ENCODE data around the gene EIF5B. TPM values are rescaled to one million over a fixed set of nuclear protein-coding genes. Genes with fewer than 3 reads are reported as not detected.

EIF5B gene
- total and polyA plus RNA-seq, 9 donors = 19.8 to 60.6 (median 53.0) TPM

DNA sequence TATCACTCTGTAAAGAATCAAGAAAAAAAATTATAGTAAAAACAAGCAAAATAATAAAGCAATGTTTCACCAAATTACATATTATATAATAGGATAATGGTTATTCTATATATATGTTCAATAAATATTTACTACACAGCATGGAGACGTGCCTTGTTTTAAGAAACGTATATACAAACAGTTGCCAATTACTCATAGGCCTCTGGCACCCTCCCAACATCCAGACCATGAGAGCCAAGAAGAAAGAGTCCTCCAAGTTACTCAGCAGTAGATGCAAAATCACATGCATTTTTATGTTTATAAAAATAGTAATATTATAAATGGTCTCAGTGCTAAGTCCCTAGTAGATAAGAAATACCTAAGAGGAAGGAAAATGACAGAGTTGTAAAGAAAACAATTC lies 87.8 kb downstream of the EIF5B start:
- H3K27ac ChIP-seq (ENCODE audit: low read length) = no peak overlapping the region
- peaks cover 2% of the 10 kb centered on the region for H3K4me1 ChIP-seq (ENCODE audit: control insufficient read depth, insufficient read depth, low read length)
- peaks cover 34% of the 10 kb centered on the region for H3K36me3 ChIP-seq (ENCODE audit: control insufficient read depth, insufficient read depth, low read length)
- DNase-seq = peak; percentile 71
- H3K4me3 ChIP-seq (ENCODE audit: low read length) = no peak overlapping the region
- no peaks in the 10 kb centered on the region for H3K9me3 ChIP-seq (replicated peaks; ENCODE audit: control insufficient read depth, low read depth, low read length)
- WGBS (ENCODE audit: insufficient coverage) = no CpG with 5 or more reads among the region's 2 CpGs
- H3K27me3 ChIP-seq (ENCODE audit: control insufficient read depth, insufficient read depth, low read length) = no peaks in the 10 kb centered on the region

DNA sequence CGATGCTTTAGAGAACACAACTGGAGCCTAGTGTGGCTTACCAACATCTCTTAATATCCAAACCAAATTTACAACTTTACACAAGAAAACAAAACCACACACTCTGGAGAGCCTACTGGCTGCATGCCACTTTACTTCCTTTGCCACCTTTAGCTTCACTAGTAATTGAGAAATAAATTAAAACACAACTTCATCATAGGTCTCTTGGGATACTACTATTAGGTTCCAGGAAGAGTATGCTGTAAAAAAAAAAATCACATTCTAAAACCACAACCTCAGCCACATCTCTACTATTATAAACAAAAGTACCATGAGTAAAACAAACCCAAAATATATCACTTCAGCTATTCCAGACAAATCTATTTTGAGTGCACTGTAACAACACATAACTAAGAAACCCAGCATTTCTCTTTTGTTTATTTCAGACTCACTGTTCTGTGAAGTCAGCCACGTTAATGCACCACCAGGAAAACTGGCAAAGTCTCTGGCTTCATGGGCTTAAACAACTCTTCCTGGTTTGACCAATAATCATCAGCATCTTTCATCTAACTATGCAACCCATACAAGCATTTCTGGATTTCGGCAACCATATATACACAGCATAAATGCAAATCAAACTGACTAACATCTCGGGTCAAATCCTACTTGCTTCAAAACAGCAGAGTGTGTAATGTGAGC lies 93.6 kb downstream of the EIF5B start:
- no peaks in the 10 kb centered on the region for H3K27me3 ChIP-seq (ENCODE audit: control insufficient read depth, insufficient read depth, low read length)
- peaks cover 16% of the 10 kb centered on the region for H3K36me3 ChIP-seq (ENCODE audit: control insufficient read depth, insufficient read depth, low read length)
- no peaks in the 10 kb centered on the region for H3K9me3 ChIP-seq (replicated peaks; ENCODE audit: control insufficient read depth, low read depth, low read length)
- 33% methylated on average over 1 of the region's 4 CpGs for WGBS (ENCODE audit: insufficient coverage)
- peaks cover 3% of the 10 kb centered on the region for H3K4me1 ChIP-seq (ENCODE audit: control insufficient read depth, insufficient read depth, low read length)
- H3K4me3 ChIP-seq (ENCODE audit: low read length) = no peak overlapping the region
- DNase-seq = no peak
- no peak overlapping the region for H3K27ac ChIP-seq (ENCODE audit: low read length)

DNA sequence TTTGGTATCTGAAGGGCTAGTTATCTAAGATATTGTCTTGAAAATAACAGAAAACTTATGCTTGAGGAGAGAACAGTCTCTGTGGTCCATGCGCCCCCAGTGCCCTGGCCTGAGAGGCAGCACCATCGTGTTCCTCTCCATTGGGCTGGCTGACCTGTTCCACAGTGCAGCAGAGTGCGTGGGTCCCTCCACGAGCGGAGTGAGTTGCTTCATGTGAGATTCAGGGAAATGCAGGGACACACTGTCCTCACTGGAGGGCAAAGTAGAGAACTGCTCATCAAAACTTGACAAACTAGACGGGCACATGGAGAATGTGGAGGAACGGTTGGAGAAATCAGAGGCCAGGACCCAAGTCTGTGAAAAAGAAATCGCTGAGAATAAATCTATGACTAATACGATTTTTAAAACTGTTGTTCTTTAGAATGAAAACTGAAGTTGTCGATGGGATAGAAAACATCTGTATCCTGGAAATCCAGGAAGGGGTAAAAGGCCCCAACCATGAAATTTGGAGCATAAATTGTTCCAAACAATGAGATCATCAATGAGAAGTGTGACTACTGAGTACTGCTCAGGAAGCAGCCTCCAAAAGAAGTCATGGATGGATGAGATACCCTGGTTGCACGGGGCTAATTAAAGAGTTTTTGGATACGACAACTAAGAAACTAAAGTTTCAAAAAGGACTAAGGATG lies 94.5 kb downstream of the EIF5B start:
- WGBS (ENCODE audit: insufficient coverage) = 89% methylated on average over 9 of the region's 12 CpGs
- peaks cover 3% of the 10 kb centered on the region for H3K4me1 ChIP-seq (ENCODE audit: control insufficient read depth, insufficient read depth, low read length)
- no peak for DNase-seq
- H3K4me3 ChIP-seq (ENCODE audit: low read length) = no peak overlapping the region
- H3K9me3 ChIP-seq (replicated peaks; ENCODE audit: control insufficient read depth, low read depth, low read length) = no peaks in the 10 kb centered on the region
- H3K27ac ChIP-seq (ENCODE audit: low read length) = no peak overlapping the region
- no peaks in the 10 kb centered on the region for H3K27me3 ChIP-seq (ENCODE audit: control insufficient read depth, insufficient read depth, low read length)
- H3K36me3 ChIP-seq (ENCODE audit: control insufficient read depth, insufficient read depth, low read length) = peaks cover 15% of the 10 kb centered on the region

DNA sequence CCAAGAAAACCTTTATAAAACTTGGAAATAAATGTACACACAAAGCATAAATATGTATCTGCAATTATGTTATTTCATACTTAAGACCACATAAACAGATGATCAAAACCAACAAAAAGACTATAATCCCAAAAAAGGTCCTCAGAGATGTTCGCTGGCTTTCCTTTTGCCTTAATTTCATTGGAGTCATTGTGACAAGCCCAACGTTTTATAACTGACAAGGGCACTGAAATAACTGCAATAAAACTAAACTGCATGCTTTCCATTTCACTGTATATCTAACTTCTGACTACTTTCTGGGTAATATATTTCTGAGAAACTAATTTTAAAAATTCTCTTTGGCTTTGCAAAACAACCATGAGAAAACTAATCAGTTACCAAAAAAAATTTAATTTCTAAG lies 96.2 kb downstream of the EIF5B start:
- no peaks in the 10 kb centered on the region for H3K9me3 ChIP-seq (replicated peaks; ENCODE audit: control insufficient read depth, low read depth, low read length)
- peaks cover 13% of the 10 kb centered on the region for H3K36me3 ChIP-seq (ENCODE audit: control insufficient read depth, insufficient read depth, low read length)
- 86% methylated on average over 1 of the region's 2 CpGs for WGBS (ENCODE audit: insufficient coverage)
- no peaks in the 10 kb centered on the region for H3K27me3 ChIP-seq (ENCODE audit: control insufficient read depth, insufficient read depth, low read length)
- no peak overlapping the region for H3K4me3 ChIP-seq (ENCODE audit: low read length)
- no peak for DNase-seq
- H3K27ac ChIP-seq (ENCODE audit: low read length) = no peak overlapping the region
- H3K4me1 ChIP-seq (ENCODE audit: control insufficient read depth, insufficient read depth, low read length) = peaks cover 3% of the 10 kb centered on the region

DNA sequence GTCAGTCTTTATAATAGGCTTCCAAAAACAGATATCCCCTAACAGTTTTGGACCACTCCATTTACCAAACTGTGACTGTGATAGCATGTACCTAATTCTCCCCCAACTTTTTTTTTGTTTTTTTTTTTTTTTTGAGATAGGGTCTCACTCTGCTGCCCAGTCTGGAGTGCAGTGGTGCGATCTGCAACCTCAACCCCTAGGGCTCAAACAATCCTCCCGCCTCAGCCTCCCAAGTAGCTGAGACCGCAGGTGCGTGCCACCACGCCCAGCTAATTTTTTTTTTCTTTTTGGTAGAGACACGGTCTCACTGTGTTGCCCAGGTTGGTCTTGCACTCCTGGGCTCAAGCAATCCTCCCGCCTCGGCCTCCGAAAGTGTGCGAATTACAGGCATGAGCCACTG lies 99.7 kb downstream of the EIF5B start:
- H3K4me1 ChIP-seq (ENCODE audit: control insufficient read depth, insufficient read depth, low read length) = no peaks in the 10 kb centered on the region
- 96% methylated on average over 10 of the region's 10 CpGs for WGBS (ENCODE audit: insufficient coverage)
- no peaks in the 10 kb centered on the region for H3K9me3 ChIP-seq (replicated peaks; ENCODE audit: control insufficient read depth, low read depth, low read length)
- H3K27ac ChIP-seq (ENCODE audit: low read length) = no peak overlapping the region
- no peak overlapping the region for H3K4me3 ChIP-seq (ENCODE audit: low read length)
- peaks cover 11% of the 10 kb centered on the region for H3K36me3 ChIP-seq (ENCODE audit: control insufficient read depth, insufficient read depth, low read length)
- DNase-seq = no peak
- no peaks in the 10 kb centered on the region for H3K27me3 ChIP-seq (ENCODE audit: control insufficient read depth, insufficient read depth, low read length)

DNA sequence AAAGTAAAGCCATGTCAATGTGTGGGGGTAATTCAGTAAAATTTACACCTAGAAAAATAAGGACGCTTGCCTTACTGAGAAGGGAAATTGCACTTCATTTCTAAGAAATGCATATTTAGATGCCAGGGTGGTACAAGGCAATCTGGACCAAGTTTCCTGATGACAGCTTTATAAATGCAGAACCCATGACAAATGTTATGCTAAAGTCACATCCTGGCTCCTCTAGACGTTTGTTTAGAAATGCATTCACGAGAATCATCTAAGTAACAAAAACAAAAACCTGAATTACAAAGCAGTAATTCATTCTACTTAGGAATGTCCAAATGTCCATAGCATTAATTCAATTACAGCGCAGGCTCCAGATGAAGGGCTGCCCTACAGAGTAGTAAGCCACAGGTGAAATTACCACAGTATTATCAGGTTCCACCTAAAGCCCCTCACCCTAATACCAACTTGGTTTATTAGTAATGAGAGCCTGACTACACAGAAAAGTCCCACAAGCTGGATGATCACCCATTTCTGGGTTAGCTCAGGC lies 102.8 kb downstream of the EIF5B start:
- Histone ChIP-seq H3K36me3 (ENCODE audit: control insufficient read depth, insufficient read depth, low read length) (peaks cover 15% of the 10 kb centered on the region), H3K27me3 (ENCODE audit: control insufficient read depth, insufficient read depth, low read length) (no peaks in the 10 kb centered on the region), H3K27ac (ENCODE audit: low read length) (no peak overlapping the region), H3K4me1 (ENCODE audit: control insufficient read depth, insufficient read depth, low read length) (no peaks in the 10 kb centered on the region), H3K4me3 (ENCODE audit: low read length) (no peak overlapping the region), H3K9me3 (replicated peaks; ENCODE audit: control insufficient read depth, low read depth, low read length) (no peaks in the 10 kb centered on the region)
- no peak for DNase-seq
- WGBS (ENCODE audit: insufficient coverage) = 61% methylated on average over 2 of the region's 4 CpGs

DNA sequence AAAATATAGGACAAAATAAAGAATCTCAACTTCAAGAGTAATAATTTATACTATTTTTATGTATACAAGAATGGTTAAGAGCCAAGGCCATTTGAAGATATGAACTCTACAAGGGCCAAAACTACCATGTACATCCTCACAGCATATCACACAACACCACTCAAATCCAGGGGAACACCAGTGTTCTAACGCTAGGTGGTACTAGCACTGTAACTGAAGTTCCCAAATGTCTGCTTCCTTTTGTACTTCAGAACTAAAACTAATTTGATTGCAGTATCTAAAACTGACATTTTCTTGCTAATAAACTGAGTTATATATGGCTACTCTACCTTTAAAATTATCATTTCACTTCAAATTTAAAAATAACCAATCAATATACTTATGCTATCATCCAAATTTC lies 105.6 kb downstream of the EIF5B start:
- no peaks in the 10 kb centered on the region for H3K9me3 ChIP-seq (replicated peaks; ENCODE audit: control insufficient read depth, low read depth, low read length)
- H3K27me3 ChIP-seq (ENCODE audit: control insufficient read depth, insufficient read depth, low read length) = no peaks in the 10 kb centered on the region
- peak; percentile 16 for DNase-seq
- no peak overlapping the region for H3K27ac ChIP-seq (ENCODE audit: low read length)
- peaks cover 20% of the 10 kb centered on the region for H3K36me3 ChIP-seq (ENCODE audit: control insufficient read depth, insufficient read depth, low read length)
- no peak overlapping the region for H3K4me3 ChIP-seq (ENCODE audit: low read length)
- H3K4me1 ChIP-seq (ENCODE audit: control insufficient read depth, insufficient read depth, low read length) = no peaks in the 10 kb centered on the region
- WGBS (ENCODE audit: insufficient coverage) = no CpG with 5 or more reads among the region's 1 CpG

DNA sequence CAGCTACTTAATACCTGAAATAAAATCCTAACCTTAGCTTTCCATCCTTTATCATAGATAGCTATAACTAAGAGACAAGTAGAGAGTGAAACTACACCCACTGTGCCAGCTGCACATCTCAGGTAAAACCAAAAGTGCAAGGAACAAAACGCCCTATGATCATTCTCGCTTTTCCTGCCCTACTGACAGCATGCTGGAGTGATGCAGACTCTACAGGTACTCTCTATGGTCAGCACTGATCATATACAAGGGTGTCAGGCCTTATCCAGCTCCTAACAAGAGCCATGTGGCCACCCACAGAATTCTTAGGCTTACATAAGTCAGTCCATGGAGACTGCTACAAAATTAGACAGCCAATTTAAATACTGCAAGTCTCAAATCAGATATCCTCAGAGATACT lies 107.0 kb downstream of the EIF5B start:
- WGBS (ENCODE audit: insufficient coverage) = 93% methylated on average over 2 of the region's 2 CpGs
- H3K36me3 ChIP-seq (ENCODE audit: control insufficient read depth, insufficient read depth, low read length) = peaks cover 22% of the 10 kb centered on the region
- H3K9me3 ChIP-seq (replicated peaks; ENCODE audit: control insufficient read depth, low read depth, low read length) = no peaks in the 10 kb centered on the region
- H3K27me3 ChIP-seq (ENCODE audit: control insufficient read depth, insufficient read depth, low read length) = no peaks in the 10 kb centered on the region
- no peak overlapping the region for H3K27ac ChIP-seq (ENCODE audit: low read length)
- no peak overlapping the region for H3K4me3 ChIP-seq (ENCODE audit: low read length)
- H3K4me1 ChIP-seq (ENCODE audit: control insufficient read depth, insufficient read depth, low read length) = no peaks in the 10 kb centered on the region
- DNase-seq = no peak

DNA sequence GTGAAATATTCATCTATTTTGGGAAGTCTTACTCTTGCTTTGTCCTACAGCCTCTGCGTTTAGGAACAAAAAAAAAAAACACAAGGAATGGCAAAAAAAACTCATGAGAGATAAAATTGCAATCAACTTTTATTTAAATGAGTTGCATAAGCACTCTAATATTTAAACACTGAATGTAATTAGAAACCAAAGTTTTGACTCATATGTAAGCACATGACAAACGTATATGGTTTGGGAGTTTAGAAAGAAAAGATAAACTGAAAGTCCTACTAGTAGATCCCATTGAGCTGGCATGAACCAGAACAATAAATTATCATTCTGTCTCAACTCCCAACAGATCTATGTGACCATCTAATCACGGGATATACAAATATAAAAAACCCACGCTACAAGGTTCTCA lies 107.9 kb downstream of the EIF5B start:
- H3K4me1 ChIP-seq (ENCODE audit: control insufficient read depth, insufficient read depth, low read length) = no peaks in the 10 kb centered on the region
- no peak overlapping the region for H3K4me3 ChIP-seq (ENCODE audit: low read length)
- no CpG with 5 or more reads among the region's 4 CpGs for WGBS (ENCODE audit: insufficient coverage)
- H3K36me3 ChIP-seq (ENCODE audit: control insufficient read depth, insufficient read depth, low read length) = peaks cover 22% of the 10 kb centered on the region
- no peak overlapping the region for H3K27ac ChIP-seq (ENCODE audit: low read length)
- H3K9me3 ChIP-seq (replicated peaks; ENCODE audit: control insufficient read depth, low read depth, low read length) = no peaks in the 10 kb centered on the region
- H3K27me3 ChIP-seq (ENCODE audit: control insufficient read depth, insufficient read depth, low read length) = no peaks in the 10 kb centered on the region
- no peak for DNase-seq

DNA sequence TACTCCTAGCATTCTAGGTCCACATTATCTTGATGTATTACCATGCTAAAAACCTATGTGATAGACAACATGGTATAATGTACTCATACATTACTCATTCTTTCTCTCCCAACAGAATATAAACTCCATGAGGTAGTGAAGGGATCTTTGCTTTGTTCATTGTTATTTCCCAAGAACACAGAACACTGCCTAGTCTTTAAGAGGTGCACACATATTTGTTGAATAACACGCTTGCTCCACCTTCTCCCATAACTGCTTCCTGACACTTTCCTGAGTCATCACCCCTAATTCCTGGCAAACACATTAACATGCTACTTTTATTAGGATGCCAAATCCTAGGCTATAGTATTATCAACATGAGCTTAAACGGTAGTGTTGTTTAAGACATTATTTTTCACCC lies 111.4 kb downstream of the EIF5B start:
- Histone ChIP-seq H3K9me3 (replicated peaks; ENCODE audit: control insufficient read depth, low read depth, low read length) (no peaks in the 10 kb centered on the region), H3K4me1 (ENCODE audit: control insufficient read depth, insufficient read depth, low read length) (no peaks in the 10 kb centered on the region), H3K27ac (ENCODE audit: low read length) (no peak overlapping the region), H3K36me3 (ENCODE audit: control insufficient read depth, insufficient read depth, low read length) (peaks cover 19% of the 10 kb centered on the region), H3K27me3 (ENCODE audit: control insufficient read depth, insufficient read depth, low read length) (no peaks in the 10 kb centered on the region), H3K4me3 (ENCODE audit: low read length) (no peak overlapping the region)
- no CpG with 5 or more reads among the region's 2 CpGs for WGBS (ENCODE audit: insufficient coverage)
- no peak for DNase-seq

Measured in muscle of leg (tissue), 11 donors.